Measurements from ENCODE around the gene PCK1.

The PCK1 gene

GRCh38 chr20:57587989-57588377 is 27.1 kb downstream of the PCK1 start:
- in situ Hi-C loops (cut with MboI; ENCODE audit: low sequenced_read_pairs): no loop called here

GRCh38 chr20:57588596-57588995 is 27.7 kb downstream of the PCK1 start:
- in situ Hi-C loops (cut with MboI; ENCODE audit: low sequenced_read_pairs): no loop called here

GRCh38 chr20:57589123-57589727 is 28.3 kb downstream of the PCK1 start:
- in situ Hi-C loops (cut with MboI; ENCODE audit: low sequenced_read_pairs): no loop called here

GRCh38 chr20:57589728-57590484 is 29.0 kb downstream of the PCK1 start:
- in situ Hi-C loops (cut with MboI; ENCODE audit: low sequenced_read_pairs): loop anchor here (5.0 to 10.0 kb wide), 2 partner anchors 78 to 505 kb away; no protein-coding TSS in a partner anchor

GRCh38 chr20:57590485-57591288 is 29.8 kb downstream of the PCK1 start:
- in situ Hi-C loops (cut with MboI; ENCODE audit: low sequenced_read_pairs): loop anchor here (5.0 to 10.0 kb wide), 2 partner anchors 78 to 506 kb away; no protein-coding TSS in a partner anchor

GRCh38 chr20:57591289-57592229 is 30.6 kb downstream of the PCK1 start:
- in situ Hi-C loops (cut with MboI; ENCODE audit: low sequenced_read_pairs): loop anchor here (5.0 to 10.0 kb wide), 2 partner anchors 79 to 507 kb away; no protein-coding TSS in a partner anchor

- in situ Hi-C loops (cut with MboI; ENCODE audit: low sequenced_read_pairs): loop anchor here (5.0 to 10.0 kb wide), 2 partner anchors 80 to 508 kb away; no protein-coding TSS in a partner anchor
These were observed 31.6 kb downstream of the PCK1 start for GRCh38 chr20:57592263-57593092.

GRCh38 chr20:57593134-57593886 is 32.4 kb downstream of the PCK1 start:
- in situ Hi-C loops (cut with MboI; ENCODE audit: low sequenced_read_pairs): loop anchor here (5.0 to 10.0 kb wide), 2 partner anchors 81 to 509 kb away; no protein-coding TSS in a partner anchor

GRCh38 chr20:57594092-57594951 is 33.4 kb downstream of the PCK1 start:
- in situ Hi-C loops (cut with MboI; ENCODE audit: low sequenced_read_pairs): loop anchor here (5.0 to 10.0 kb wide), 2 partner anchors 82 to 510 kb away; no protein-coding TSS in a partner anchor

GRCh38 chr20:57595041-57596030 is 34.4 kb downstream of the PCK1 start:
- in situ Hi-C loops (cut with MboI; ENCODE audit: low sequenced_read_pairs): loop anchor here (10.0 kb wide), 1 partner anchor 511 kb away; no protein-coding TSS in a partner anchor

GRCh38 chr20:57596358-57596757 is 35.4 kb downstream of the PCK1 start:
- in situ Hi-C loops (cut with MboI; ENCODE audit: low sequenced_read_pairs): loop anchor here (10.0 kb wide), 1 partner anchor 512 kb away; no protein-coding TSS in a partner anchor

GRCh38 chr20:57596998-57597939 is 36.4 kb downstream of the PCK1 start:
- in situ Hi-C loops (cut with MboI; ENCODE audit: low sequenced_read_pairs): loop anchor here (10.0 kb wide), 1 partner anchor 512 kb away; no protein-coding TSS in a partner anchor

GRCh38 chr20:57598060-57598459 is 37.1 kb downstream of the PCK1 start:
- in situ Hi-C loops (cut with MboI; ENCODE audit: low sequenced_read_pairs): loop anchor here (10.0 kb wide), 1 partner anchor 513 kb away; no protein-coding TSS in a partner anchor

GRCh38 chr20:57598491-57598890 is 37.6 kb downstream of the PCK1 start:
- in situ Hi-C loops (cut with MboI; ENCODE audit: low sequenced_read_pairs): loop anchor here (10.0 kb wide), 1 partner anchor 514 kb away; no protein-coding TSS in a partner anchor
